Germinal center (tissue), 1 donor: ENCODE data around the gene SLC35E2B.
"Not testable (repeated sequence)": the region's sequence is repeated elsewhere in the genome, so short reads cannot be mapped to it uniquely, and the experiment has no call there.

ENCODE experiments used
- DNase-seq: peaks from one replicate; pipeline ENCODE4 v3.0.0; 2012; ENCODE audit warnings: mixed read lengths, low spot score

SLC35E2B gene

DNA sequence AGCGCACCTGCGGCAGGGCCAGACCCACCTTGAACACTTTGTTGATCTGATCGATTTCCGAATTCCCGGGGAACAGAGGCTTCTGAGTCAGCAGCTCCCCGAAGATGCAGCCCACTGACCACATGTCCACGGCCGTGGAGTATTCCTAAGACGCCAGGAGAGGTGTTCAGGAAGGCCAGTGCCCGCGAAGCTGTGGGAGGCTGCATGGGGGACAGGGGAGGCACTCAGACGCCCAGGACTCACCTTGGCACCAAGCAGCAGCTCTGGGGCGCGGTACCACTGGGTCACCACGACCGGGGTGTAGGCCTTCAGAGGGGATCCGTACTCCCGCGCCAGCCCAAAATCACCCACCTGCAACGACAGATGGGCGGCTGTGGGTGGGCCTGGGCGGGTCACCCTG is 11.2 kb upstream of the SLC35E2B start:
- no peak for DNase-seq

DNA sequence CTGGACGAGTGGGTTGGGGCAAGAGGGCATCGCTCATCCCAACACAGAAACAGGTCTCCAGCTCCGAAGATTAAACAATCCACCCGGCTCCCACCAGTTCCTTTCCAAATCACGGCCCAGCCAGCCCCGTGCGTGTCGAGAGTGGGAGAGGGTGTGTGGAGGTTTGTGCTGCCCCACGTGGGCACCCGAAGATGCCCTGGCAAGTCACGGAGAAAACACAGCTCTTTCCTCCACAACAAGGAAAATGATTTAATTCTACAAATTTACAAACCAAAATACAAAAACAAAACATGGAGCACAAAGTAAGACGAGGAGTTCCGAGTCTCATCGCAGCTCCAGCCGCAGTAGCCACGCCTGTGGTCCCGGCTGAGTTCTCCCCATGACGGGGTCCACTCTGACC is 9.9 kb upstream of the SLC35E2B start:
- not testable (repeated sequence) for DNase-seq

DNA sequence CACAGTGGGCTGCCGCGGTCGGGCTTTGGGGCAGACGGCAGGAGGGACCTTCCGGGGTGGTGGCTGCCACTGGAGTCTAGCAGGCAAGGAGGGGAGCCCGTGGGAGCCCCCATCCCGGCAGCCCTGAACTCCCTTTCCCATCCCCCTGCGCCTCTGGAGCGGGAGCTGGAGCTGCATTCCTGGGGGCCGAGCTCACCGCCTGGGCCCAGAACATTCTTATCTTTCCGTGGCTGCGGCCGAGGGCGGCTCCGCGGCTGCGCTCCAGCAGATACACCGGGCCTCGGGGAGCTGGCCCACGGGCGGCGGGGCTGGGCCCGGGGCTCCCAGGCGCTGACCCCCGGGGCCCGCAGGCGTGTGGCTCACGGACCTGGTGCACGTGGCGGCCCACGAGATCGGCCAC is 8.0 kb upstream of the SLC35E2B start:
- DNase-seq: not testable (repeated sequence)

DNA sequence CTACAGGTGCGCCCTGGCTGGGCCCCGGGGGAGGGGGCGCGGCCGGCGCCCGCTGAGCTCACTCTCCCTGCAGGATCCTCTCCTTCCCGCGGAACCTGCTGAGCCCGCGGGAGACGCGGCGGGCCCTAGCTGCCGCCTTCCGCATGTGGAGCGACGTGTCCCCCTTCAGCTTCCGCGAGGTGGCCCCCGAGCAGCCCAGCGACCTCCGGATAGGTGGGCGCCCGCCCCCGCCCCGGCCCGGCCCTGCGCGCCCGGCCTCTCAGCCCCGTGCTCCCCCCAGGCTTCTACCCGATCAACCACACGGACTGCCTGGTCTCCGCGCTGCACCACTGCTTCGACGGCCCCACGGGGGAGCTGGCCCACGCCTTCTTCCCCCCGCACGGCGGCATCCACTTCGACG is 7.5 kb upstream of the SLC35E2B start:
- DNase-seq: not testable (repeated sequence)

DNA sequence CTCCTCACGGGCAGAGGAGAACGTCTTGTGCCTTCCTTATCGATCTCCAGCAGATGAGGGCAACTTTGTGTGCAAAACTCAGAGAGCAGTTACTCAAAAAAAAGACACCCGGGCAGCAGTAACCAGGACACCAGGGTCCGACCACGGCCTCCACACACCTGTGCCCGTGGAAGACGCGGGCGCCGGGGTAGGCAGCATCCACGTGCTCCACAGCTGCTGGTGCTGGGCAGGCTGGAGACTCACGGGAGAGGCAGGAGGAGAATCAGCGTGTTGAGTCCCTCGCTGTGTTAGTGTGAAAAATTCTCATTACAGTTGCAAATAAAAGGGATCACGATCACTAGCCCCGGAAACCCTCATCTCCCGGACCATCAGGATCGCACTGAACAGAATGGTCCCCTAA is 6.5 kb upstream of the SLC35E2B start:
- not testable (repeated sequence) for DNase-seq

DNA sequence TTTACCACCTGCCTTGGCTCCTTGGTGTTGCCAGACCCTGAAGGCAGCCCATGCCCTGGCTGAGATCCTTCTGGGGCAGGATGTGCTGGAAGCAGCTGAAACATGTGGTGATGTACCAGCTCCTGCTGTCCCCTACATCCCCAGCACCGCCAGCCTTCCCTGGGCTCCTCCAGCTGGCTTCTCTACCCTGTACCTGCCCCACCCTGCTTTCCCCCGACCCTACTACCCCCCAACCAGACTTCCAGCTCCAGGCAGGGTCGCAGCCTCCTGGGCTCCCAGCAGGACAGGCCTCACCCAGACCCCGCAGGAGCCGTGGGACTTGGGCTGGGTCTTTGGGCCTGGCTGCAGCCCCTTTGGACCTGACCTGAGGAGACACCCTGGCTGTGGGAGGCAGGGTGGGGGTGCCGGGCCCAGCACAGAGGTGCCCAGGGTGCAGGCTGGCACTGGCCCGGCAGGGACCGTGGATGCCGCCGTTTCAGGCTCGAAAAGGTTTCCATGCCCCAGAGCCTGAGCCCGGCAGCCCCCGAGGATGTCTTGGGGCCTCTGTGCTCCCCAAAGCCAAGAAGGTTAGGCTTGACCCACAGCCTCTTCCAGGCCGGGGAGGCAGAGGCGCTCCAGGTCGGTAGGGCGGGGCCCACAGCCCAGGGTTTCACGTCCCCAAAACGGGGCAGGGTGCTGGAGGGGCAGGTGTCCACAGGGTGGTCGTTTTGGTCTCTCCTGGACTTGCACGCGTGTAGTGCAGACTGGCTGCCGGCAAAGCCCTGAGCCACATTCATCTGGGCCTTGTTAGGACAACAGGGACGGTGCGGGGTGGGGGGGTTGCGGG is 5.0 kb upstream of the SLC35E2B start:
- DNase-seq: not testable (repeated sequence)

DNA sequence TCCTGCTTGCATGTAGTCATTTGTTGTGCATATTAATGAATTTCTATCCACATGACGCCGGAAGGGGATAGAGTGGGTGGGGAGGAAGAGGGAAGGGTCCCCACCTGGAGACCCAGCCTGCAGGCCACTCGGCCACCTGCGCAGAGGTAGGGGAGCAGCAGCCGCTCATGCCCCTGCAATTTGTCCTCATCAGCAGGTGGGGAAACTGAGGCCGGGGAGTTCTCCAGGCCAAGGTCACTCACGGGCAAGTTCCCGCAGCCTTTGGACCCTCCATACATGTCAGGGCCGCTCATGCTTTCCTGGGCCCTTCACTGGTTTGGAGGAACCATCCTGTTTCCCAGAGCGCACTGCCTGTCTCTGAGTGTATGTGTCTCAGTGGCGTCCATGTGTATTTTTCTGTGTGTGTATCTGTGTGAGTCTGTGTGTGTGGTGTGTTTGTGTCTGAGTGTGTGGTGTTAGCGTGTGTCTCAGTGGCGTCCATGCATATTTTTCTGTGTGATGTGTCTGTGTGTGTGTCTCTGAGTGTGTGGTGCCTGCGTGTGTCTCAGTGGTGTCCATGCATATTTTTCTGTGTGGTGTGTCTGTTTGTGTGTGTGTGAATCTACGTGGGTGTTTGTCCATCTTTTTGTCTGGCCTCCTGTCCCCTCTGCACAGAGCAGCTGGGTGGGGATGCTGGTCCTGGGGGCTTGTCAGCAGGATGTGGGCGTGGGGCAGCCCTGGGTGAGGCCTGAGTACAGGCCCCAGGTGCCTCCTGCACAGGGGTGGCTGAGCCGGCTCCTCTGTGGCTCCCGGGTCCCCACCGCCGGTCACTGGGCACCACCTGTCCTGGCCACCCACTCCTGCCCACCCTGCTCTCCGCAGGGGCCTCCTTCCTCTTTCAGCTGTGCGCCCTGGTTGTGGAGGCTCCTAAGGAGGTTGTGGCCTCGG is 4.1 kb upstream of the SLC35E2B start:
- DNase-seq: not testable (repeated sequence)

DNA sequence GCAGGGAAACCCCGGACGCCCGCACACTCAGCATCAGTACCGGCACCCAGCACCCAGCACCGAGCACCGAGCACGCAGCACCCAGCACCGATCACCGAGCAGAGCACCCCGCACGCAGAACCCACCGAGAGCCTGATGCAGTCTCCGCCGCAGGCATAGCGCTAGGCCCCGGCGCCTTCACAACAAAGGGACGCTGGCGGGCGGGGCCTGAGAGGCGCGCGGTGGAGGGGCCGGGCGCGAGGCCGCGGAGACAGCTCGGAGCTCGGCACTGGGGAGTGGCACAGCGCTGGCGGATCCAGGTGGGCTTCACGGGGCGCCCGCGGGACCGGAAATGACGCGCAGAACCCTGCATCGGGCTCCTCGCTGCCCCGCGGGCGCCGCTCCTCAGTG is 276 bp downstream of the SLC35E2B start:
- not testable (repeated sequence) for DNase-seq

DNA sequence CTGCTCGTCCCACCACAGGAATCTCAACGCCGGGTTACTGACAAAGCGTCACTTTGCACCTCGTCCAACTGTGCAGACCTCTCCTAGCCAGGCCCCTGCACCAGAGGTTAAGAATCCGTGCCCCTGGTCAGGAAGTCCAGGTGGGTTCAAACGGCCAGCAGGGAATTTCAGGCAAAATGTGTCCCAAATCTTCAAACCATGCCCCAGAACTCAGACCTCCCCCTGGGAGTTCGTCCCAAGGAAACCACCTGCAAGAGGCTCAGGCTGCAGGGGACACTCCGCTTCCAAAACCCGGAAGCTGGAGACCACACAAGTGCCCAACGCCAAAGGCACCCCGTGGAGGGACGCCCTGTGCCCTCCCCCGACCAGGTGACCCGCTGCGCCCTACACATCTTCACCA is 1.2 kb downstream of the SLC35E2B start:
- not testable (repeated sequence) for DNase-seq

DNA sequence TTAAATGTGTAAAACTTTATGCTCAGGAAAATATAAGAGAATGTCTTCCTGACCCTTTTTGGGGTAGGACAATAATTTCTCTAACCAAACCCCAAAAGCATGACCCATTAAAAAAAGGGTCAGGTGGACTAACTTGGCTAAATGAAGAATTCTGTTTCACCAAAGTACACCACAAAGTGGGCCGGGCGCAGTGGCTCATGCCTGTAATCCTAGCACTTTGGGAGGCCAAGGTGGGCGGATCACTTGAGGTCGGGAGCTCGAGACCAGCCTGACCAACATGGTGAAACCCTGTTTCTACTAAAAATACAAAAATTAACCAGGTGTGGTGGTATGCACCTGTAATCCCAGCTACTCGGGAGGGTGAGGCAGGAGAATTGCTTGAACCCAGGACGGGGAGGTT is 3.1 kb downstream of the SLC35E2B start:
- not testable (repeated sequence) for DNase-seq

DNA sequence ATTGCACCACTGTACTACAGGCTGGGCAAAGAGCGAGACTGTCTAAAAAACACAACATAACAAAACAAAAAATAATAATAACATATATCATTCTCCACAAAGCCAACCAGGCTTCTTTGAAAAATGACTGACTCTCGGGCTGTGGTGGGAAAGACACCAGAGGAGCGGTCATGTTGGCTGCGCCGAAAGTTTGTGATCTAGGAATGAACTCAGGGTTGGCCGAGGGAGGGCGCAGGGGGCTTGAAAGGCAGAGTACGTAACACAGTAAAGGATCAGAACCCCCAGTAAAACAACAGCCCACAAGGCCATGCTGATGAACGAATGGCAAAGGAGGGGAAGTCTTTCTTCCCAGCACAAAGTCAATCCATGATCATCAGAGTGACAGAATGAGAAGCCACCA is 4.7 kb downstream of the SLC35E2B start:
- DNase-seq: no peak

DNA sequence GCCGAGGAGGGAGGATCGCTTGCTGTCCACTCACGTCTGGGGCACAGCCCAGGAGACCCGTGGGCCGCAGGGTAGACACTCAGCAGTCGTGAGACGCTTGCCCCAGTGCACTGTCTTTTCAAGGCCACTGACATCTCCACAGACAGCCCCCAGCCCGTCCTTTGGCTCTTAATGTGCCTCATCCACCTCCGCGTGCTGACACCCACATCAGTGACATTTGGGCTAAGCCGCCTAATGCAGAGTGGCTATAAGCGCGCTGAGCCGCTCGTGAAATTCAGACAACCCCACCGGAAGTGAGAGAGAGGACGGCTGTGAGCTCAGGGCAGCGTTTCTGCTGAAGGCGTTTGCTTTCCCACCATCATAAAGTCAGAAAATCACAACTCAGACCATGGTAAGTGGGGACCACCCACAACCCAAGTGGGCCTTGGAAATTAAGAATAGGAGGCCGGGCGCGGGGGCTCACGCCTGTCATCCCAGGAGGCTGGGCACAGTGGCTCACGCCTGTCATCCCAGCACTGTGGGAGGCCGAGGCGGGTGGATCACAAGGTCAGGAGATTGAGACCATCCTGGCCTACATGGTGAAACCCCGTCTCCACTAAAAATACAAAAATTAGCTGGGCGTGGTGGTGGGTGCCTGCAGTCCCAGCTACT is 8.4 kb downstream of the SLC35E2B start:
- no peak for DNase-seq

DNA sequence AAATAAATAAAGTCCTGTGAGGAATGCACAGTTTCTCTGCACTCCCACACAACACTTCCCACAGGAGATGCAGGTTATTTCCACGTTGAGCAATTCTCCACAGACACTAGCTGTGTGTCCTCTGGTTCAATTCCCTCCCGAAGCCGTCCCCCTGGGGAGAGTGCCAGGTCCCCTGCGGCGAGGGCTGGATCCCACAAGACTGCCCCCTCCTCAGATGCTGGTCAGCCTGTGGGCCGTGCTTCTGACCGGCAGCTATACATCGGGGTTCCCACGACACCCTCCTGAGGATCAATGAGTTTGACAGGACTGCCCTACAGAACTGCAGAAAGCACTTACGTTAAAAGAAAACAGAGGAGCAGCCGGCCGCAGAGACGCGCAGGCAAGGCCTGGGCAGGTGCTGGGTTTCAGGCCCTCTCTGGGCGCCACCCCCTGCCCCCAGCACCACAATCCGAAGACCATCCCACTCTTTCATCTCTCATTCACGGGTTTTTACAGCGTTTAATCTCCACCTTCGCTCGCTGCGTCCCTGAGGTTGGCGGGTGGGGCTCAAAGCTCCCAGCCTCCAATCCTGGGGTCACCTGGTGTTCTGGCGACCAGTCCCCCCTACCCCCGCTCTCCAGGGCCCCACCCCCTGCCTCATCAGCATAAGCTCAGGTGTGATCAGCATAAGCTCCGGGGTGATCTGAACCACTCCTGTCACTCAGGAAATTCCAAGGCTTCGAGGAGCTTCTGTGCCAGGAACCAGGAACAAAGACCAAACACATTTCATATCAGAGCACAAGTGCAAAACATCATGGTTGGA is 9.3 kb downstream of the SLC35E2B start:
- DNase-seq: no peak

DNA sequence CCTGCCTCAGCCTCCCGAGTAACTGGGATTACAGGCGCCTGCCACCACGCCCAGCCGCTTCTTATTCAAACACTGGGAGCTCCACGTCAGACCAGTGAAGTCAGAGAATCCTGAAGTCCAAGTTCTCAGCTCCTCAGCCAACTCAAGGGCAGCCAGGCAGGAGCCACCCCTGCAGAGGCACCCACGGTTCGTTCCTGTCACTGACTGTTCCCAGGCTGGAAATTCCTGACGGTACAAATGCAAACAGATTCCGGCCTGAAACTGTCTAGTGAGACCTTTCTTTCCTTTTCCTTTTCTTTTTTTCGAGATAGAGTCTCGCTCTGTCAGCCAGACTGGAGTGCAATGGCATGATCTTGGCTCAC is 11.7 kb downstream of the SLC35E2B start:
- no peak for DNase-seq

DNA sequence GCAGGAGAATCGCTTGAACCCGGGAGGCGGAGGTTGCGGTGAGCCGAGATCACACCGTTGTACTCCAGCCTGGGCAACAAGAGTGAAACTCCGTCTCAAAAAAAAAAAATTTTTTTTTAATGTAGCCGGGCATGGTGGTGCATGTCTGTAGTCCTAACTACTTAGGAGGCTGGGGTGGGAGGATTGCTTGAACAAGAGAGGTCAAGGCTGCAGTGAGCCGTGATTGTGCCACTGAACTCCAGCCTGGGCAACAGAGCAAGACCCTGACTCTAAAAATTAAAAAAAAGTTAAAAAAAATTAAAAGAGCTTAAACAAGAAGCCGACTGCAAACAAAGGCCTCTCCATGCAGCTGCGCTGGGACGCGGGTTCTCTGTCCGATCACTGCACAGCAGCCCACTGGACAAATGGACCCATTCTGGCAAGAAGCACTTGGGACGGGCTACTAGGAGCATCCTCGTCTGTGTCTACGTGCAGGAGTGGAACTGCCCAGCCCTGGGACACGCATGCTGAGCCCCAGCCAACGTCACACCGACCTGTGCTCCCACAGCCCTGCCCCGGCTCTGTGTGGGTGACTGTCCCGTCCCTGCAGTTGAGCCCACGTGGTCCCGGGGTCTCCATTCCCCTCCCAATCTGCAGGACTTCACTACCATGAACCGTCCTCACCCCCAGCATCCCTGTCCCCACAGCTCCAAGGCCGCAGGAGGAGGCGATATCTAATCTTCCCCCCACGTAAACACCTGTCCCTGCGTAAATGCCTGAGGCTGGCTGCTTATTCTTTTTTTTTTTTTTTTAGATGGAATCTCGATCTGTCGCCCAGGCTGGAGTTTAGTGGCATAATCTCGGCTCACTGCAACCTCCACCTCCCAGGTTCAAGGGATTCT is 12.3 kb downstream of the SLC35E2B start:
- DNase-seq: no peak

DNA sequence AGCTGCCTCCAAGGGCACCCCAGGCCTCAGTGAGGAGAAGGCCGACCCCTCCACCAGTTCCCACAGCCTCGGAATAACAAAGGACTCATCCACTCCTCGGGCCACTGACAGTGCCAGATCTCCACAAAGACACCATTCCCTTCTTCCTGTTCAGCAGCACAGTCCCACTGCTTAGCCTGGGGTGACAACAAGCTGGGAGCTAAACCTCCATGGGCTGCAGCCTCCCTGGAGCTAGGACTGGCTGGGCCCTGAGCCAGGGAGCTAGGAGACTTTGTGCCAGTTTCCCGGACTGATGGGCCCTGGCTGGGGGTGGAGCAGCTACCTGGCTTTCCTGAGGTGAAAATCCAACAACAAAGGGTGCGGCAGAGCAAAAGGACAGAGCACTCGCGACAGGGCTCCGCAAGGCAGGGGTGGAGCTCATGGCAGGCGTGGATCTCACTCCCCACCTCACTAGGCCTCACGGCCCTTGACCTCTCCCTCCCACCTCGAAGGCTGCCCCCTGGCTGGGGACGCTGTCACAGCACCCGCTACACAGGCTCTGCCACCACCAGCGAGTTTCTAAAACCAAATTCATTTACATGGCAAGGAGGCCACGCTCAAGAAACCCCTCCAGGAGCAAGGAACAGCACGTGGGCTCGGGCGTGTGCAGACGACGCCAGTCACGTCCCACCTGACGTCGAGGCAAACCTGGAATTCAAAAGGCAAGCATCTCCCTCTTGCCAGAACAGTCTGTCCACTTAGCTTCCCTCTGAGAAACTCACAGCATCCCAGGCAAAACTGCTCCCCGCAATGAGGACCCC is 13.8 kb downstream of the SLC35E2B start:
- DNase-seq: peak; percentile 42

DNA sequence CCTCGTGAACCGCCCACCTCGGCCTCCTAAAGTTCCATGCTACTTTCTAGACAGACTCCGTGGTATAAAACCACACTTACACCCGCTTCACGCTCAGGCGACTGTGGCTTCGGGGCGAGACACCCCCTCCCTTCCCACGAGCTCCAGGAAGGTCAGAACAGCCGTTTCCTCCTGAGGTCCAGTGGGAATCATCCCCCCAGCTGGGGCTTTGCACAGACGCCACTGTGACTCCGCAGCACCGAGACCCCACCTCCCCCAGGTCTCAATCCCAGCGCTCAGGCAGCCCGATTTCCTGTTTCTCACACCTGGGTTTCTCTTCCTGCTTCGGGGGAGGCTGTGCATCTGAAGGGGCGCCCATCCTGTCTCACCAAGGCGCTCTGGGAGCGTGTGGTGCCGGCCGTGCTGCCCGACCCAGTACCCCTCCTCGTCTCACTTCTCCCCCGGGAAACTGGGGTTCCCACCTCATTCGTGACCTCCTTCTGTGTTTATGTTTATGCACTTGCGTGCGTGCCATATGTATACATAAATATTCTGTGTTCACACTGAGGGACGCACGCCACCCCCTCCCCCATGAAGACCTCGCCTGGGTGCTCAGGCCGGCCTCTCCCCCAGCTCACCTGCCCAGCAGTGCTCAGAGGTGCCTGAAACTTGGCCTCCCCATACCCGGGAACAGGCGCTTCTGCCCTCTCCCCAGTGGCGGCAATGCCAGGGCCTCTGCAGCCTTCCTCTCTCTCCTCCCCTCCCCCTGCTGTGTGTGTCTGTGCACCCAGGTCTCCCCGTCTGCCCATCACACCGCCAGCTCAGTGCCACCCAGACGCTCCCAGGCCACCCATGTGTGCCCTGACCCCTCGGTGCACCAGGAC is 14.6 kb downstream of the SLC35E2B start:
- peak; percentile 82 for DNase-seq

DNA sequence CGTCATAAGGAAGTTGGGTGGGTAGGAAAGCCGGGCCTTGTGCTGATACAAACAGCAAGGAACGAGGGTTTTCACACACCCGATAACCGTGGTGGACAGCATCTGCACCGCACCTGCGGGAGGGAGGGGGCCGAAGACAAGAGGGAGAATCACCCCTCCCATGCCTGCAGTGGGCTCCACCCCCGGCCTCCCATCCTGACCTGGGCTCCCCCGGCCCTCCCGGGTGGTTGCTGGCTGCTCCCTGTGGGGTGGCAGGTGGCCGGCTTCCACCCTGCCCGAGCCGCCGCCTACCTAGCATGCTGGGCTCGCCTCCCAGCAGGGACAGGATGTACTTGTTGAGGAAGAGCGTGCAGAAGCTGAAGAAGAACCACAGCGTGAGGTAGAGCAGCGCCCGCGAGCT is 16.5 kb downstream of the SLC35E2B start:
- not testable (repeated sequence) for DNase-seq

DNA sequence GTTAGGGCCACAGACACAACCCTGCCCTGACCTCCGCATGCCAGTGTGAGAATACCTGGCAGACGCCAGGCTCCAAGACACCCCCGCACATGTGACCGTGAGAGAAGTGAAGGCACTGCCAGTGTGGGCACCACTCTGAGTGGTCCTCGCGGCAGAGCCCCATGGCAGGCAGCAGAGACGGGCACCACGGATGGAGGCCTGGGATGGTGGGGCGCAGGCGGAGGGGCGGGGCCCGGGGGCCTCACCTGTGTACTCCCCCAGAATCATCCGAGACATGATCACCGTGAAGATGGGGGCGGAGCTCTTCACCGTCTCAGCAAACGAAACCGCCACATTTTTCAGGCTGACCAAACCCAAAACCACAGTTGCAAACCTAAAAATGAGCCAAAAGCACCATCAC is 17.4 kb downstream of the SLC35E2B start:
- not testable (repeated sequence) for DNase-seq
